Pons (tissue), 1 donor: ENCODE data around the gene OTOF.
"Not testable (repeated sequence)": the region's sequence is repeated elsewhere in the genome, so short reads cannot be mapped to it uniquely, and the experiment has no call there.

ENCODE experiments used
- DNase-seq: peaks from one replicate; pipeline ENCODE4 v3.0.0-alpha.2; 2016; ENCODE audit warnings: low spot score

OTOF gene

GRCh38 chr2:26479789-26480565, 2.1 kb upstream of the OTOF start:
- no peak for DNase-seq

- DNase-seq: no peak
Observed at GRCh38 chr2:26479131-26479788, 1.3 kb upstream of the OTOF start.

- no peak for DNase-seq
Observed at GRCh38 chr2:26478366-26478765, 442 bp upstream of the OTOF start.

GRCh38 chr2:26477126-26477910, 606 bp downstream of the OTOF start:
- no peak for DNase-seq

GRCh38 chr2:26475832-26476501, 2.0 kb downstream of the OTOF start:
- DNase-seq: no peak

GRCh38 chr2:26475037-26475436, 2.9 kb downstream of the OTOF start:
- DNase-seq: no peak

GRCh38 chr2:26474261-26474785, 3.6 kb downstream of the OTOF start:
- DNase-seq: no peak

GRCh38 chr2:26473796-26474195, 4.1 kb downstream of the OTOF start:
- DNase-seq: no peak

GRCh38 chr2:26472821-26473655, 4.9 kb downstream of the OTOF start:
- DNase-seq: no peak

- DNase-seq: no peak
Observed at GRCh38 chr2:26471766-26472706, 5.9 kb downstream of the OTOF start.

- DNase-seq: no peak
Observed at GRCh38 chr2:26471289-26471688, 6.6 kb downstream of the OTOF start.

- DNase-seq: no peak
Observed at GRCh38 chr2:26470601-26471260, 7.2 kb downstream of the OTOF start.

GRCh38 chr2:26469955-26470354, 8.0 kb downstream of the OTOF start:
- DNase-seq: no peak

- no peak for DNase-seq
Observed at GRCh38 chr2:26469092-26469710, 8.7 kb downstream of the OTOF start.

- not testable (repeated sequence) for DNase-seq
Observed at GRCh38 chr2:26468544-26468943, 9.4 kb downstream of the OTOF start.

GRCh38 chr2:26466662-26467310, 11.1 kb downstream of the OTOF start:
- no peak for DNase-seq

- DNase-seq: no peak
Observed at GRCh38 chr2:26465981-26466471, 11.9 kb downstream of the OTOF start.

GRCh38 chr2:26465266-26465925, 12.5 kb downstream of the OTOF start:
- no peak for DNase-seq
